Esophagus muscularis mucosa (tissue), 4 donors: ENCODE measurements around the gene TATDN2.

Experiments
- CTCF ChIP-seq, 3 experiments: fragments of 200-600 bp in 2 of 3; fragments of 450-650 bp in 1 of 3; sonication (generic) in 2 of 3; IDR thresholded peaks; one replicate each; pipeline ENCODE4 v1.5.1; 2017 to 2019; ENCODE audit warnings: antibody characterized with exemption in 3 of 3, mild to moderate bottlenecking in 2 of 3, moderate library complexity in 1 of 3
- EP300 ChIP-seq: sonication (generic); formaldehyde crosslinking; IDR thresholded peaks from one replicate; pipeline ENCODE4 v1.6.1; 2017; ENCODE audit warnings: antibody characterized with exemption
- POLR2A ChIP-seq: fragments of 450-650 bp; IDR thresholded peaks from one replicate; pipeline ENCODE4 v1.6.1; 2017; ENCODE audit warnings: antibody characterized with exemption, moderate library complexity, mild to moderate bottlenecking, low read depth
- POLR2AphosphoS5 ChIP-seq, 2 donors: sonication (generic); formaldehyde crosslinking; IDR thresholded peaks; one replicate each; pipeline ENCODE4 v1.6.1; 2017; ENCODE audit warnings: antibody characterized with exemption in 2 of 2

- TF ChIP-seq EP300 (no peak), CTCF (IDR thresholded peaks at IDR 0.05) (no peak), POLR2AphosphoS5 (IDR thresholded peaks at IDR 0.05) (no peak), POLR2A (no peak)
Measured at GRCh38 chr3:10290481-10291176, 42.4 kb downstream of the TATDN2 start.
